ENCODE data around the gene PBOV1. TPM values are rescaled to one million over a fixed set of nuclear protein-coding genes. Genes with fewer than 3 reads are reported as not detected.

Gene PBOV1
- total and polyA plus RNA-seq, 3 donors from 2014 or later, result not detected

DNA sequence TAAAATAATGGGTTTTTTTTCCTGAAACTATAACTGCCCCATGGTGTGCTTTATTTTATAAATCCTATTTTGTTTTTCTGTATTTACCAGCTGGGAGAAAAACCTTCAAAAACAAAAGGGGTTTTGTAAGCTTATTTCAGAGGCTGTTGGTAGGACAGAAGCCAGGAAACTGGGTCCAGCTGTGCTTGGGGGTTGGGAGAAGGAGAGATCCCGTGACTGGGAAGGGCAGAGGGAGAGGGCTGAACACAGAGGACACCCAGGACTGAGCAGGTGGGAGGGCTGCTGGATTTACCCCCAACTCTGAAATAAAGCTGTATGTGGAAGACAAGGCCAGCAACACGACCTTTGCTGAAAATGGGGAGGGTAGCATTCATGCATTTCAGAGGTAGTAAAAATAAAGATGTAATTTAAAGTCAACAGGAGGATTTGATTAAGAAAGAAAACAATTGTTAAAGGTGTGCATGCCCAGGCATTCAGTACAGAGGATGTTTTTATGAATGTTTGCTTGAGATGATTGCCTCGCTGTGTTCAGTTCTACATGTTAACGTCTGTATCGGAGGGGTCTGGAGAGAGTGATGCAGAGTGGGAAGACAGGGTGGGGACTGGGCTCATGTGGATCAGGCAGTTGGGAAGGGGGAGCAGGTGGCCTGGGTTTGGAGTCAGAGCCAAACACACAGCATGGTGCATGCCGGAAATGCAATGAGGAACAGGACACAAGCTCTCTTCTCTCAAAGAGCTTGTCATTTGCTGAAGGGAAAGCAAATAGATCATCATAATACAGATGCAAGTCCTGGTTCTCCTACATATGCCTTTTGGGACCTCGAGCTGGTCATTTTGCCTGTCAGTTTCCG, 35.1 kb downstream of the PBOV1 start:
- Histone ChIP-seq H3K27me3 (no peaks in the 10 kb centered on the region), H3K4me1 (no peaks in the 10 kb centered on the region), H3K27ac (no peak overlapping the region), H3K9me3 (no peaks in the 10 kb centered on the region), H3K36me3 (ENCODE audit: low read depth, missing control alignments) (no peaks in the 10 kb centered on the region), H3K4me3 (no peak overlapping the region)
- WGBS, 2 donors, result 67 to 79% methylated on average over 8 of the region's 8 CpGs
- DNase-seq, result no peak
- no peak for TF ChIP-seq POLR2A (IDR thresholded peaks at IDR 0.05)
- TF ChIP-seq, protein P1, sequence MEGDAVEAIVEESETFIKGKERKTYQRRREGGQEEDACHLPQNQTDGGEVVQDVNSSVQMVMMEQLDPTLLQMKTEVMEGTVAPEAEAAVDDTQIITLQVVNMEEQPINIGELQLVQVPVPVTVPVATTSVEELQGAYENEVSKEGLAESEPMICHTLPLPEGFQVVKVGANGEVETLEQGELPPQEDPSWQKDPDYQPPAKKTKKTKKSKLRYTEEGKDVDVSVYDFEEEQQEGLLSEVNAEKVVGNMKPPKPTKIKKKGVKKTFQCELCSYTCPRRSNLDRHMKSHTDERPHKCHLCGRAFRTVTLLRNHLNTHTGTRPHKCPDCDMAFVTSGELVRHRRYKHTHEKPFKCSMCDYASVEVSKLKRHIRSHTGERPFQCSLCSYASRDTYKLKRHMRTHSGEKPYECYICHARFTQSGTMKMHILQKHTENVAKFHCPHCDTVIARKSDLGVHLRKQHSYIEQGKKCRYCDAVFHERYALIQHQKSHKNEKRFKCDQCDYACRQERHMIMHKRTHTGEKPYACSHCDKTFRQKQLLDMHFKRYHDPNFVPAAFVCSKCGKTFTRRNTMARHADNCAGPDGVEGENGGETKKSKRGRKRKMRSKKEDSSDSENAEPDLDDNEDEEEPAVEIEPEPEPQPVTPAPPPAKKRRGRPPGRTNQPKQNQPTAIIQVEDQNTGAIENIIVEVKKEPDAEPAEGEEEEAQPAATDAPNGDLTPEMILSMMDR (IDR thresholded peaks at IDR 0.05), result no peak
- intact Hi-C loops (cut with DNase I; ENCODE audit: low total_unique reads), result no loop called here

DNA sequence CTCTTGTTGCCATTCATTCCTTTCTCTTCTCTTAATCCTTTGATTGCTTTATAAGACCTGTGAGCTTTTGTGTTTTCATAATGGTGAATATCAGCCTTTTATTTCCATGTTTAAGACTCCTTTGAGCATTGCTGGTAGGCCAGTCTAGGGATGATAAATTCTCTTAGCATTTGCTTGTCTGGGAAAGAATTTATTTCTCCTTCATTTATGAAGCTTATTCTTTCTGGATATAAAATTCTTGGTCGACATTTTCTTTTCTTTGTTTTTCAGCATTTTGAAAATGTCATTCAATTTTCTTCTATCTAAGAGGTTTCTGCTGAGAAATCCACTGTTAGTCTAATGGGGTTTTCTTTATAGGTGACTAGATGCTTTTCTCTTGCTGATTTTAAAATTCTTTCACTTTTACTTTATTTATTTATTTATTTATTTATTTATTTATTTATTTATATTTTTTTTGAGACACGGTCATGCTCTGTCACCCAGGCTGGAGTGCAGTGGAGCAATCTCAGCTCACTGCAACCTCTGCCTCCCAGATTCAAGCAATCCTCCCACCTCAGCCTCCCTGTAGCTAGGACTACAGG, 41.5 kb downstream of the PBOV1 start:
- Histone ChIP-seq H3K27me3 (no peaks in the 10 kb centered on the region), H3K9me3 (no peaks in the 10 kb centered on the region), H3K36me3 (ENCODE audit: low read depth, missing control alignments) (no peaks in the 10 kb centered on the region), H3K4me1 (no peaks in the 10 kb centered on the region), H3K27ac (no peak overlapping the region), H3K4me3 (no peak overlapping the region)
- DNase-seq, result no peak
- 94% methylated on average over 2 of the region's 2 CpGs for WGBS, 2 donors
- intact Hi-C loops (cut with DNase I; ENCODE audit: low total_unique reads), result no loop called here
- TF ChIP-seq, protein P1 (IDR thresholded peaks at IDR 0.05), result no peak
- TF ChIP-seq POLR2A (IDR thresholded peaks at IDR 0.05), result no peak

DNA sequence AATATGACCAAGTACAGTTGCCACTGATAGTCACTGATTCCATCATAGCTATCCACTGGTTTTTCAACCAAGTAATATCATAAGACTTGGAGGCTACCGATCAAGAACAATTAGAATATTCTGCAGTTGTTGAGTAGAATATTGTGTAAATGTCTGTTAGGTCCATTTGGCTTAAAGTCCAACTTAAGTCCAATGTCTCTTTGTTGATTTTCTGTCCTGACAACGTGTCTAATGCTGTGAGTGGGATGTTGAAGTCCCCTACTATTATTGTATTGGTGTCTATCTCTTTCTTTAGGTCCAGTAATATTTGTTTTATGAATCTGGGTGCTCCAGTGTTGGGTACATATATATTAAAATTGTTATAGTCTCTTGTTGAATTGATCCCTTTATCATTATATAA, 42.7 kb downstream of the PBOV1 start:
- Histone ChIP-seq H3K4me3 (no peak overlapping the region), H3K9me3 (no peaks in the 10 kb centered on the region), H3K4me1 (no peaks in the 10 kb centered on the region), H3K27ac (no peak overlapping the region), H3K36me3 (ENCODE audit: low read depth, missing control alignments) (no peaks in the 10 kb centered on the region), H3K27me3 (no peaks in the 10 kb centered on the region)
- TF ChIP-seq, protein P1 (IDR thresholded peaks at IDR 0.05), result no peak
- no peak for TF ChIP-seq POLR2A (IDR thresholded peaks at IDR 0.05)
- WGBS, 2 donors, result 81 to 92% methylated on average over 2 of the region's 2 CpGs
- no peak for DNase-seq
- intact Hi-C loops (cut with DNase I; ENCODE audit: low total_unique reads), result no loop called here

Other genes with a start within 250 kb of the PBOV1 start
- gene PERP, start 111.1 kb downstream of the PBOV1 start, total RNA-seq, result 1 to 10 TPM; 7.0 to 8.2 TPM
- gene PERP, start 111.1 kb downstream of the PBOV1 start, polyA plus RNA-seq (ENCODE audit: insufficient read depth, low read depth, low replicate concordance), result 13.8 TPM
- gene ARFGEF3, start 56.6 kb downstream of the PBOV1 start, total RNA-seq, result 1 to 10 TPM; 2.8 to 2.9 TPM
- 1.9 TPM for gene ARFGEF3, start 56.6 kb downstream of the PBOV1 start, polyA plus RNA-seq (ENCODE audit: insufficient read depth, low read depth, low replicate concordance)
- gene SMIM28, start 159.4 kb upstream of the PBOV1 start, total RNA-seq, result not detected
- gene SMIM28, start 159.4 kb upstream of the PBOV1 start, polyA plus RNA-seq (ENCODE audit: insufficient read depth, low read depth, low replicate concordance), result not detected
- gene HEBP2, start 185.7 kb upstream of the PBOV1 start, total RNA-seq, result 10 to 100 TPM; 12.8 to 16.9 TPM
- gene HEBP2, start 185.7 kb upstream of the PBOV1 start, polyA plus RNA-seq (ENCODE audit: insufficient read depth, low read depth, low replicate concordance), result 11.4 TPM